GM12873 (cell line): Measurements from ENCODE around the gene UACA.

Source experiments
- CTCF ChIP-seq: IDR thresholded peaks from 2 replicates; pipeline ENCODE4 v1.5.1; 2012; ENCODE audit warnings: low read depth, mild to moderate bottlenecking, moderate library complexity, low read length, control low read depth; ENCODE audit not compliant: insufficient read depth; ENCODE audit errors: missing control alignments

Gene UACA

GRCh38 chr15:70801109-70801508 is 37.8 kb upstream of the UACA start:
- TF ChIP-seq CTCF = no peak

GRCh38 chr15:70799667-70800450 is 36.5 kb upstream of the UACA start:
- TF ChIP-seq CTCF = no peak

- TF ChIP-seq CTCF = no peak
Measured at GRCh38 chr15:70797464-70797863, 34.1 kb upstream of the UACA start.

GRCh38 chr15:70796516-70797310 is 33.4 kb upstream of the UACA start:
- no peak for TF ChIP-seq CTCF

- no peak for TF ChIP-seq CTCF
Measured at GRCh38 chr15:70795311-70795665, 31.9 kb upstream of the UACA start.

- no peak for TF ChIP-seq CTCF
Measured at GRCh38 chr15:70794596-70795310, 31.4 kb upstream of the UACA start.

- no peak for TF ChIP-seq CTCF
Measured at GRCh38 chr15:70793694-70794093, 30.3 kb upstream of the UACA start.
